H1 (cell line): ENCODE results near the gene ASCC1. TPM values are rescaled to one million over a fixed set of nuclear protein-coding genes. Genes with fewer than 3 reads are reported as not detected.

Experiments
- BRCA1 ChIP-seq: IDR thresholded peaks from 2 replicates; pipeline ENCODE4 v1.6.1; 2012; ENCODE audit warnings: low read depth, low read length, improper control_type of control experiment
- CEBPB ChIP-seq: IDR thresholded peaks from 2 replicates; pipeline ENCODE4 v1.6.1; 2012; ENCODE audit warnings: low read depth, low read length
- FOSL1 ChIP-seq: IDR thresholded peaks from 2 replicates; pipeline ENCODE4 v1.6.1; 2011; ENCODE audit warnings: mild to moderate bottlenecking, low read depth, low read length, moderate library complexity; ENCODE audit not compliant: insufficient read depth
- KDM5A ChIP-seq: fragments of 200-600 bp; IDR thresholded peaks from 2 replicates; pipeline ENCODE4 v1.7.1; 2012; ENCODE audit warnings: mild to moderate bottlenecking, low read length, inconsistent platforms, mixed read lengths
- NANOG ChIP-seq: IDR thresholded peaks from 2 replicates; pipeline ENCODE4 v1.6.1; 2011; ENCODE audit warnings: low read length, low read depth, mild to moderate bottlenecking, inconsistent platforms; ENCODE audit not compliant: insufficient read depth, poor library complexity, severe bottlenecking
- POLR2AphosphoS5 ChIP-seq: IDR thresholded peaks from 2 replicates; pipeline ENCODE4 v1.6.1; 2011; ENCODE audit warnings: low read depth, low read length
- SRF ChIP-seq: IDR thresholded peaks from 2 replicates; pipeline ENCODE4 v1.6.1; 2011; ENCODE audit warnings: mild to moderate bottlenecking, low read depth, low read length, moderate library complexity
- SUZ12 ChIP-seq: fragments of 200-600 bp; sonication (generic); IDR thresholded peaks from 2 replicates; pipeline ENCODE4 v1.6.1; 2012; ENCODE audit warnings: mild to moderate bottlenecking, inconsistent platforms, low read length, moderate library complexity, mixed read lengths
- TAF1 ChIP-seq: IDR thresholded peaks from 2 replicates; pipeline ENCODE4 v1.6.1; 2011; ENCODE audit warnings: mild to moderate bottlenecking, low read depth, low read length
- polyA plus RNA-seq, 7 experiments: library from polyadenylated mRNA; depleted of rRNA in 3 of 7; stranded (reverse) in 5 of 7; unstranded in 2 of 7; fragments of >200 nt in 5 of 7; fragments of 200-250 nt in 2 of 7; gene quantifications; 1 replicate in 5 of 7; 2 replicates in 1 of 7; 4 replicates in 1 of 7; pipeline versions ENCODE4 v1.2.1 to v1.2.3, GENCODE V29; 2011 to 2013; ENCODE audit warnings: missing spikeins in 2 of 7, mixed read lengths in 2 of 7
- total RNA-seq: library from RNA; stranded (reverse); fragmentation: NEBNext Ultra II Directional; extraction: Animal tissue kit (Norgen Biotek cat#: 25700); gene quantifications from 2 replicates; pipeline ENCODE4 v1.2.1, GENCODE V29; 2021

The ASCC1 gene
- total and polyA plus RNA-seq, 2 of the 8 experiments (the other 6 are each of a cell fraction or from before 2014, with no cell fraction given) = 25.6 to 35.8 TPM

GRCh38 chr10:72173619-72174296, 42.3 kb downstream of the ASCC1 start (continued):
- no peak for TF ChIP-seq POLR2AphosphoS5
- no peak for TF ChIP-seq SRF
- no peak for TF ChIP-seq BRCA1
- TF ChIP-seq NANOG = no peak
- TF ChIP-seq SUZ12 = no peak
- no peak for TF ChIP-seq FOSL1
- no peak for TF ChIP-seq TAF1
- TF ChIP-seq KDM5A = no peak
- TF ChIP-seq CEBPB = no peak
